ENCODE measurements around the gene PINK1. TPM values are rescaled to one million over a fixed set of nuclear protein-coding genes. Genes with fewer than 3 reads are reported as not detected.

PINK1 gene
- total RNA-seq, 1 experiment from 2014 or later, result 17.0 TPM

DNA sequence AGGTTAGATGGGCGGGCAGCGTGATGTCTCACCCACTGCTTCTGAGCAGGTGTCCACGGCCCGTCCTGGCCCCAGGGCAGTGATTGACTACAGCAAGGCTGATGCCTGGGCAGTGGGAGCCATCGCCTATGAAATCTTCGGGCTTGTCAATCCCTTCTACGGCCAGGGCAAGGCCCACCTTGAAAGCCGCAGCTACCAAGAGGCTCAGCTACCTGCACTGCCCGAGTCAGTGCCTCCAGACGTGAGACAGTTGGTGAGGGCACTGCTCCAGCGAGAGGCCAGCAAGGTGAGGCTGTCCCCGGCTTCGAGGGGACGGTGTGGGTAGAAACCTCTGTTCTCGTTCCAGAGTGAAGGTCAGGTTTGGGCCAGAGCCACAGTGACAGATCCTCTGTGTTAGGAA lies 15.7 kb downstream of the PINK1 start:
- no peak overlapping the region for H4K8ac ChIP-seq (replicated peaks; ENCODE audit: insufficient read length, low read depth, low read length)
- H3K4me2 ChIP-seq (ENCODE audit: insufficient read depth, insufficient read length, low read length), result no peak overlapping the region
- H2BK20ac ChIP-seq (ENCODE audit: low read depth, low read length, poor library complexity, severe bottlenecking), result no peak overlapping the region
- H3K4me3 Mint-ChIP-seq, result no peak overlapping the region
- H3K27me3 Mint-ChIP-seq (ENCODE audit: low read depth), result no peaks in the 10 kb centered on the region; the same call in 1 of the 2 replicates
- H3K23me2 ChIP-seq (ENCODE audit: insufficient read length, low read depth, low read length, poor library complexity, severe bottlenecking), result no peaks in the 10 kb centered on the region
- TF ChIP-seq, protein P1, sequence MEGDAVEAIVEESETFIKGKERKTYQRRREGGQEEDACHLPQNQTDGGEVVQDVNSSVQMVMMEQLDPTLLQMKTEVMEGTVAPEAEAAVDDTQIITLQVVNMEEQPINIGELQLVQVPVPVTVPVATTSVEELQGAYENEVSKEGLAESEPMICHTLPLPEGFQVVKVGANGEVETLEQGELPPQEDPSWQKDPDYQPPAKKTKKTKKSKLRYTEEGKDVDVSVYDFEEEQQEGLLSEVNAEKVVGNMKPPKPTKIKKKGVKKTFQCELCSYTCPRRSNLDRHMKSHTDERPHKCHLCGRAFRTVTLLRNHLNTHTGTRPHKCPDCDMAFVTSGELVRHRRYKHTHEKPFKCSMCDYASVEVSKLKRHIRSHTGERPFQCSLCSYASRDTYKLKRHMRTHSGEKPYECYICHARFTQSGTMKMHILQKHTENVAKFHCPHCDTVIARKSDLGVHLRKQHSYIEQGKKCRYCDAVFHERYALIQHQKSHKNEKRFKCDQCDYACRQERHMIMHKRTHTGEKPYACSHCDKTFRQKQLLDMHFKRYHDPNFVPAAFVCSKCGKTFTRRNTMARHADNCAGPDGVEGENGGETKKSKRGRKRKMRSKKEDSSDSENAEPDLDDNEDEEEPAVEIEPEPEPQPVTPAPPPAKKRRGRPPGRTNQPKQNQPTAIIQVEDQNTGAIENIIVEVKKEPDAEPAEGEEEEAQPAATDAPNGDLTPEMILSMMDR (conservative IDR thresholded peaks at IDR 0.05), result no peak
- H3K4me1 ChIP-seq (ENCODE audit: insufficient read depth, low read length), result no peaks in the 10 kb centered on the region
- H3K56ac ChIP-seq (ENCODE audit: insufficient read length, low read depth, low read length), result no peak overlapping the region
- peaks cover 27 to 52% (median 49%) of the 10 kb centered on the region in 3 experiments; a peak in 6 of 7 replicates for H3K36me3 Mint-ChIP-seq (ENCODE audit: insufficient read depth in 1 of 3, low read depth in 3 of 3)
- H3T11ph ChIP-seq (ENCODE audit: low read length), result no peak overlapping the region
- no peak overlapping the region for H3K9ac ChIP-seq (ENCODE audit: extremely low read depth, insufficient read length, low read length)
- no peaks in the 10 kb centered on the region for H3K79me2 ChIP-seq (ENCODE audit: insufficient read depth, low read length)
- H3K23ac ChIP-seq (ENCODE audit: insufficient read length, low read depth, low read length), result no peak overlapping the region
- no peak overlapping the region for H4K5ac ChIP-seq (ENCODE audit: insufficient read length, low read depth, low read length)
- no peaks in the 10 kb centered on the region for H3K27me3 ChIP-seq (ENCODE audit: insufficient read depth, low read length)
- H3K18ac ChIP-seq (ENCODE audit: insufficient read length, low read depth, low read length), result no peak overlapping the region
- no peak for DNase-seq
- no peak overlapping the region for H2AFZ ChIP-seq (ENCODE audit: low read length)
- no peak overlapping the region for H3K14ac ChIP-seq (ENCODE audit: insufficient read depth, low read length)
- H2BK15ac ChIP-seq (ENCODE audit: low read depth, low read length), result no peak overlapping the region
- no peak overlapping the region for H4K91ac ChIP-seq (ENCODE audit: insufficient read length, low read depth, low read length)
- H3K27ac Mint-ChIP-seq, result no peak overlapping the region; a peak in 1 of 7 replicates
- no peaks in the 10 kb centered on the region for H3K79me1 ChIP-seq (ENCODE audit: insufficient read depth, low read depth, low read length, poor library complexity, severe bottlenecking)
- H2BK120ac ChIP-seq (ENCODE audit: low read depth, low read length, poor library complexity, severe bottlenecking), result no peak overlapping the region
- WGBS (ENCODE audit: extremely low coverage, insufficient read length, low lambda C conversion rate), result no CpG with 5 or more reads among the region's 15 CpGs
- H3K4ac ChIP-seq (ENCODE audit: low read depth, low read length), result no peak overlapping the region
- no peaks in the 10 kb centered on the region for H3K9me3 Mint-ChIP-seq
- H3K9me3 ChIP-seq (ENCODE audit: control insufficient read depth, low read depth, low read length), result no peaks in the 10 kb centered on the region
- H4K20me1 ChIP-seq (ENCODE audit: control insufficient read depth, insufficient read depth, insufficient read length), result no peaks in the 10 kb centered on the region
- no peak overlapping the region for H2BK12ac ChIP-seq (ENCODE audit: insufficient read length, low read depth, low read length)
- no peaks in the 10 kb centered on the region for H3K4me1 Mint-ChIP-seq
- no peak overlapping the region for H2BK5ac ChIP-seq (ENCODE audit: insufficient read length, low read length)
- H3K27ac ChIP-seq (ENCODE audit: insufficient read length, low read depth, low read length), result no peak overlapping the region
- no peak overlapping the region for H2AK5ac ChIP-seq (ENCODE audit: insufficient read length, low read length)
